ENCODE measurements around the gene D2HGDH.

GRCh38 chr2:241762933-241763369 is 28.5 kb downstream of the D2HGDH start:
- TF ChIP-seq, protein P1, sequence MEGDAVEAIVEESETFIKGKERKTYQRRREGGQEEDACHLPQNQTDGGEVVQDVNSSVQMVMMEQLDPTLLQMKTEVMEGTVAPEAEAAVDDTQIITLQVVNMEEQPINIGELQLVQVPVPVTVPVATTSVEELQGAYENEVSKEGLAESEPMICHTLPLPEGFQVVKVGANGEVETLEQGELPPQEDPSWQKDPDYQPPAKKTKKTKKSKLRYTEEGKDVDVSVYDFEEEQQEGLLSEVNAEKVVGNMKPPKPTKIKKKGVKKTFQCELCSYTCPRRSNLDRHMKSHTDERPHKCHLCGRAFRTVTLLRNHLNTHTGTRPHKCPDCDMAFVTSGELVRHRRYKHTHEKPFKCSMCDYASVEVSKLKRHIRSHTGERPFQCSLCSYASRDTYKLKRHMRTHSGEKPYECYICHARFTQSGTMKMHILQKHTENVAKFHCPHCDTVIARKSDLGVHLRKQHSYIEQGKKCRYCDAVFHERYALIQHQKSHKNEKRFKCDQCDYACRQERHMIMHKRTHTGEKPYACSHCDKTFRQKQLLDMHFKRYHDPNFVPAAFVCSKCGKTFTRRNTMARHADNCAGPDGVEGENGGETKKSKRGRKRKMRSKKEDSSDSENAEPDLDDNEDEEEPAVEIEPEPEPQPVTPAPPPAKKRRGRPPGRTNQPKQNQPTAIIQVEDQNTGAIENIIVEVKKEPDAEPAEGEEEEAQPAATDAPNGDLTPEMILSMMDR (IDR thresholded peaks at IDR 0.05): no peak
- TF ChIP-seq POLR2A (IDR thresholded peaks at IDR 0.05): no peak

Data from thyroid gland (tissue), 4 donors.